Smooth muscle cell of the brain vasculature (primary cell): ENCODE data around the gene MPHOSPH8.

ENCODE experiments used
- DNase-seq: peaks from one replicate; pipeline ENCODE4 v3.0.0-alpha.2; 2012; ENCODE audit warnings: low read depth, low spot score

MPHOSPH8 gene

GRCh38 chr13:19633479-19634255, at the start of gene MPHOSPH8:
Gene MPHOSPH8, plus strand, starts transcription at chr13:19633659. Its CDS starts 90 bp downstream, at chr13:19633749.
- DNase-seq = peak; percentile 82

DNA sequence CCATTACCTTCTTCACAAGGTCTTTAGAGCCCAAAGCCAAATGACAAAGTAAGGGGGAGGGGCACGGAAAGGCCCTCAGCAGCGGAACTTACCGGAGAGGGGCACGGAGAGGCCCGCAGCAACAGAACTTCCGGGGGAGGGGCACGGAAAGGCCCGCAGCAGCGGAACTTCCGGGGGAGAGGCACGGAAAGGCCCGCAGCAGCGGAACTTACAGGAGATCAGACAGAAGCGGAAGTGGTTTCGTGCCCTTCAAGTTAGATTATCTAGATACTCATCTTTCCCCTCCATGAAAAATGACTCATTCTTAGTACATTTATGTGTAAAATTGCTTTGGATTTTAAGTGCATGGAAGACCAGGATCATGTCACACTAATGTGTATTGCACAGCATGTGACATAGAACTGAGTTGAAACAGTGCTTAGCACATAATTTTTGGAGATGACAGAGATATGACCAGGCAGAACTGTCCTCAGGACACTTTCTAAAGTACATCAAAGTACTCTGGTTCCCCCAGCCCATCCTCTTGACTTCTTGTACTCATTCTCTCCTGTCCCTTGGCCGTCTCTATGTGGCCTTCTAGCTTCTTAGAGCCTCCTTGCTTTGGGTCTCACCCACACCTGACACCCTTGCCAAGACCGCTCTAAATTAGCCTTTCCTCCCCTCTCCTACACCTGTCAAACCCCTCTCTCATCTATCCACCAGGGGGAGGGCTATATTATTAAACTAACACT, 46.4 kb upstream of the MPHOSPH8 start:
- no peak for DNase-seq

DNA sequence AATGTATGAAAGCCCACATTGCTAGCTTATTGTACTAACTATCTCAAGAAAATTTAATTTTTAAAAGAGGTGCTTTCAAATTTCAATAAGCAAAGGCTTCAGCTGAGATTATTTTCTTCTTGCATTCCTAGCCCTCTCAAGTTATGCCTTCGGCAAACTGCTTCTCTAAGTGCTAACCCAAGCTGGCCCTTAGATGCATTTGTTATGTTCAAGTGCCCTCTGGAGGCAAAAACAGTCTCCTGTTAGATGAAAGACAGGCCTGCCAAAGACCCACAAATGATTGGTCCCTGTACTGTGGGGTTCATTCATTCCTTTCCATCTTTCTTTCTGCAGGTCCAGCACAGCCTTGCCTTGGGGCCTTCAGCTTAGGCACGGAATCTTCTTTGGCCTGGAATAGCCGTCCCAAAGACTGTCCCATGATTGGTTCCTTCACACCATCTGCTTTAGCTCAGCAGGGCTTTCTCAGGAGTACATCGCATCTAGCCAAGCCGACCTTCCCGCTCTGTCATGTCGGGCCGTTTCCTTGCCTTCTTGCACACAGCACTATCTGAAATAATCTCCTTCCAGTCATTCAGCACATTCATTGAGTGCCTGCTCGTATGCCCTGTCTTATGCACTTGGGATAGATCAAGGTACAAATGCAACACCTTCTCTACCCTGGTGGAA, 45.7 kb upstream of the MPHOSPH8 start:
- DNase-seq = no peak

GRCh38 chr13:19589312-19589711, 44.1 kb upstream of the MPHOSPH8 start:
- DNase-seq = no peak

- DNase-seq = no peak
Observed at GRCh38 chr13:19590423-19590822, 43.0 kb upstream of the MPHOSPH8 start.

GRCh38 chr13:19591864-19592263, 41.6 kb upstream of the MPHOSPH8 start:
- DNase-seq = no peak

DNA sequence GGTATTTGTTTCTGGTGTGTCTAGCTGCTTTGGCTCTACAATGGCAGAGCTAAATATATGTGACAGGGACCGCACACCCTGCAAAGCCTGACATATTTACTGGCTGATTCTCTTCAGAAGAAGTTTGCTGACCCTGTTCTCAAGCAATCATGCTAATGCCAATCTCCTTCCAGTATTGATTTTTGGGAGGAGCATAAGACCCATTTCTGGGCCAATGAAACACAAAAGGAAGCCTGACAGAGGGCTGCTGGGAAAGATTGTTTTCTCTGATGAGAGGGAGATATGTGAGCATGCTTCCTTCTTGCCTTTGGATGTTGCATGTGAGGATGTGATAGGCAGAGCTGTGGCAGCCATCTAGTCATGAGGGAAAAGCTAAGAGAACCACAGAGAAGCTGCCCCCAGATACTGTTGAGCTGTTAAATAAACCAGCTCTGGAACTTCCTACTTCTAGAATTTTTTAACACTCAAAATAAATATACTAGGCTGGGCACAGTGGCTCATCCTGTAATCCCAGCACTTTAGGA, 40.7 kb upstream of the MPHOSPH8 start:
- DNase-seq = no peak

DNA sequence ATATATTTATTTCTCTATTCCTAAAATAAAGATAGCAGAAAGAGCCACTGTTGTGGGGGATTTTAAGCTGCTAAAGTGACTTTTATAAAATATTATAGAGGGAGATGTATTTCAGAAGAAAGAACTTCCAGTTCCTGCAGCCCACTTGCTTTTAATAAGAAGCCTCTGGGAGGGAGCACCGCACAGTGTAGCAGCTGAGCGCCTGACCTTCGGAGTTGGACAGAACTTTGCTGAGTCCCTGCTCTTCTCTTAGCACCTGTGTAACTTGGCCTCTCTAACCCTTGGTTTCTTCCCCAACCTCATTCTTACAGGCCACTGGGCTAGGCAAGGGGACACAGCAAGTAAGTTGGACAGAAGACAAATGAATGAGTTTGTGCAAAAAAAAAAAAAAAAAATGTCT, 37.4 kb upstream of the MPHOSPH8 start:
- no peak for DNase-seq

GRCh38 chr13:19596960-19597361, 36.5 kb upstream of the MPHOSPH8 start:
- no peak for DNase-seq

DNA sequence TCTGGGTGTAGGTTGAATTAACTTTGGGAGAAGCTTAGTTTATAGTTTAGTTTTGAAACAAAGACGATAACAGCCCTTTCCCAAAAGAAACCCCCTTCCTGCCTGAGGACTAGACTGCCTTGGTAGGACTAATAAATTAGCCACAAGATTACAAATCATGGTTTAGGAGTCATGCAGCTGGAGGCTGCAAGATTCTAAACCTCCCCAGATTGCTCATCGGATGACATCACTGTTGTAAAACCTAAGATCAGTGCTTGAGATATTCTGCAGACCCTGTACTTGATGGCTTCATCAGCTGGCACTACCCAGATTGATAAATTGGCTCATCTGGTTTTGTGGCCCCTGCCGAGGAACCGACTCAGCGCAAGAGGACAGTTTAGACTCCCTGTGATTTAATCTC, 35.9 kb upstream of the MPHOSPH8 start:
- DNase-seq = no peak

- DNase-seq = no peak
Observed at GRCh38 chr13:19601749-19602725, 31.4 kb upstream of the MPHOSPH8 start.

GRCh38 chr13:19604306-19604705, 29.2 kb upstream of the MPHOSPH8 start:
- DNase-seq = no peak

DNA sequence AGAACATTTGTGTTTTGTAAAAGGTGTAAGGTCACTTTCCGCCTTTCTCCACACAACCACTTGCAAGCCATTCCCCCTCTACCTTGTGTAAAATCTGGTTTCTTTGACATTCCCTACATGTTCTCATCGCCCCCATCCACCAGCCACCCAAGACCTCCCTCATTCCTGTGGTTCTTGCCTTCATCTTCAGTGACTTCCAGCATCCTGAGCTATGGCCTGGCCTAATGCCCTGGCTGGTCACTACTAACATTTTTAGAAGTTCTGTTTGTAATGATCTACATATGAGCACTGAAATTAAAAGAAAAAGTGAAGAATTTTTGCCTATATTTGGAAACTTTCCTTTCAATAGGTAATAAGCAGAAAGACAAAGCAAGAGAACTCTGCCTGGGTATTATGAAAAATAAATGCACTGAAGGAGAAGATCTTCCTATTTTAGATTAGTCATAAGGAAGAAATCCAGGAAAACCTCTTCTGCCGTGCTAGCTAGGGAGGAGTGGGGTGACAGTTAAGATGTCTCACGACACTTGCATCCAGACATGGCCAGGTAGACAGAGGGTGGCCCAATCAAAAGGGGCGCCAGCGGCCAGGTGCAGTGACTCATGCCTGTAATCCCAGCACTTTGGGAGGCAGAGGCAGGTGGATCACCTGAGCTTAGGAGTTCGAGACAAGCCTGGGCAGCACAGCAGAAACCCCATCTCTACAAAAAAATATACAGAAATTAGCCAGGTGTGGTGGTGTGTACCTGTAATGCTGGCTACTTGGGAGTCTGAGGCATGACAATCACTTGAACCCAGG, 28.1 kb upstream of the MPHOSPH8 start:
- DNase-seq = no peak

GRCh38 chr13:19606152-19606551, 27.3 kb upstream of the MPHOSPH8 start:
- DNase-seq = no peak

GRCh38 chr13:19606737-19607136, 26.7 kb upstream of the MPHOSPH8 start:
- DNase-seq = no peak

GRCh38 chr13:19607523-19608078, 25.9 kb upstream of the MPHOSPH8 start:
- DNase-seq = no peak

- no peak for DNase-seq
Observed at GRCh38 chr13:19618977-19619376, 14.5 kb upstream of the MPHOSPH8 start.

GRCh38 chr13:19622193-19622592, 11.3 kb upstream of the MPHOSPH8 start:
- DNase-seq = no peak

DNA sequence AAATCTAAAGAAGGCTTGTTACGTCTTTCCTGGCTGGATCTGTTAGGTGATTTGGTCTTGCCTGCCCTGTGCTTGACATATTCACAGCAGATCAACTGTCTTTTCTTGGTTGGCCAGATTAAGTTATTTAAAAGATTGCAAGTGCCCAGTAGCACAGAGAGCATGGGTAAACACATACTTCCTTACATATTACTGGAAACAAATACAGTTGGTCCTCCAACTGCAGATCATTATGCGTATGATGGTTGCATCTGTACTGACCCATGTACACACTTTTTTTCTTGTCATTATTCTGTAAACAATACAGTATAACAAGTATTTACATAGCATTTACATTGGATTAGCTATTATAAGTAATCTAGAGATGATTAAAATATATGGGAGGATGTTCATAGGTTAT, 9.2 kb upstream of the MPHOSPH8 start:
- no peak for DNase-seq

DNA sequence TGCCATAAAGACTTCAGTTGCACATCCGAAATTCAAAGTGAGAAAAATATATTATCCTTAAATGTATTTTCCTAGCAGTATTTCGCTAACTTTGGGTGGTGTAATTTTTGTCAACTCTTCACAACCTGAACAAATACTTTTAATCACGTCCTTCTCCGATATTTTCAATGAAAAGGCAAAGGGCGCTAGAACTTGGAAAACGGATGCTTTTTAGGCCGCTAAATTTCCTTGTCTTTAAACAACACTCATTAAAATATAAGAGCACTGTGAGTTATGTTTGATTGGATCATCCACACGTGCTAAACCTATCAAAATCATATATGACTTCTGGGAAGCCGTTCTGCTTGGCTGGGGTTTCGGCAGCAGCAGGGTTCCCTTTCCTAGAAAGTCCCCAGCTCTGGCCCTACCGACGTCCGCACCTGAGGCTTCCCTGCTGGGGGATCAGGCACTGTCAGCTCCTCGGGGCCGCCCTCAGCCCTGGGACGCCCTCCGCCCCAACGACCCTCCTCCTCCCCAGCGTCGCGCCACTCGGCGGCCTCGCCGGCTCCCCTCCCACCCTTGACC, 462 bp upstream of the MPHOSPH8 start:
- no peak for DNase-seq
